Posterior cingulate gyrus (tissue), 11 donors: Measurements from ENCODE around the gene ENTREP1.

ENCODE experiments used
- DNase-seq, 10 donors: peaks; one replicate each; pipeline versions ENCODE4 v3.0.0 to v3.0.0-alpha.2; 2020 to 2021; ENCODE audit warnings: mixed read lengths in 3 of 10
- intact Hi-C: fragments of 100-400 bp; cut with DNase I; formaldehyde crosslinking; loops from one replicate; pipeline ENCODE4 v1.15.1; 2023

ENTREP1 gene

GRCh38 chr9:69363191-69363590, 38.2 kb downstream of the ENTREP1 start:
- intact Hi-C loops: no loop called here
- DNase-seq: no peak

GRCh38 chr9:69364510-69365150, 39.6 kb downstream of the ENTREP1 start:
- intact Hi-C loops: no loop called here
- no peak for DNase-seq

GRCh38 chr9:69370430-69370829, 45.4 kb downstream of the ENTREP1 start:
- no peak for DNase-seq
- intact Hi-C loops: no loop called here

- intact Hi-C loops: no loop called here
- no peak for DNase-seq
Measured at GRCh38 chr9:69371001-69371400, 46.0 kb downstream of the ENTREP1 start.

DNA sequence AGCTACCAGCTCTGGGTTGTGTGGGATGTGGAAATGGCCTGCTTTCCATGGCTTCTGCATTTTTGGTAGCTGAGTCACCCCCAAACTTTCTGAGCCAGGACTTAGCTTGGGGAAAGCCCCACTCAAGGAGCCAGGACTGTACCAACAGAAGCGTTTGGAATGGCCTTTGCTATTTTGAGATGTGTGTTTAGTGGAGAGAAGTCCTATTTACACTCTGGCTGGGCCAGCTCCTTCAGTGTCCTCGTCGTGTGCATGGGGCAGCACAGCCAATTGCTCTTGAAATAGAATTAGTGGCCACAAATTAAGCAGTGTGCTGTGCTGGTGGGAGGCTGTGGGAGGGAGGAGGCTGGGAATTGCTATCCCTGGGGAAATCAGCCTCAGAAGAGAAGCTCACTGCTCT, 51.6 kb downstream of the ENTREP1 start:
- intact Hi-C loops: no loop called here
- DNase-seq: peak in 3 of 10 donors; percentile 16 to 82 (median 47)

DNA sequence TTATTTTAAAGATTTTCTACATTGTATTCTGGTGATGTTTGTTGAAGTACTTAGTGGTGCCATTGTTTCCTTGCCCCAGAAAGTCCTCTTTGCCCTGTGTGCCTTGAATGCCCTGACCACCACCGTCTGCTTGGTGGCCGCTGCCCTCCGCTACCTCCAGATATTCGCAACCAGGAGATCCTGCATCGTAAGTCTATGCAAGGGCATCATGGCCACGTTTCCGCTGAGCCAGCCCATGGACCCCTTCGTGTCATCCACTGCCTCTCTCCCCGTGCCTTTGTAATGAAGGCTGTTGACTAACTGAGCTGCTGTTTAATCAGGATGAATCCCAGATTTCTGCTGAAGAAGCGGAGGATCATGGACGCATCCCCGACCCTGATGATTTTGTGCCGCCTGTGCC, 52.3 kb downstream of the ENTREP1 start:
- intact Hi-C loops: no loop called here
- DNase-seq: no peak

DNA sequence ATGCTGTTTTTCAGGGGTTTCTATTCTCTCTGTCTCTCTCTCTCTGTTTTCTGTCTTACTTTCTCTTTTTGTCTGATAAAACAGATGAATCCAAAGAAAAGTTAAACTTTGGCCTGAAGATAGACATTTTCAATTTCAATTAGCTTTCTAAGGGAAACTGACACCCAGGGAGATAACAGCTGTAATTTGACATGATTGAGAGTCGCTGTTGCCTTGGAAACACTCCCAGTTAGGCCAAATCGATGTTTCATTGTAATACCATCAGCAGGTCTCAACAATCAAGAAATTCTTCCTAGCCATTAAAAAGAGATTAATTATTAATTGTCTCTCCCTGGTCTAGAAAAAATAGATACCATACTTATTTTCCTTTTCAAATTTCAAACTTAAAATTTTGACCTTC, 53.0 kb downstream of the ENTREP1 start:
- no peak for DNase-seq
- intact Hi-C loops: no loop called here

GRCh38 chr9:69379270-69379982, 54.4 kb downstream of the ENTREP1 start:
- DNase-seq: no peak
- intact Hi-C loops: no loop called here

DNA sequence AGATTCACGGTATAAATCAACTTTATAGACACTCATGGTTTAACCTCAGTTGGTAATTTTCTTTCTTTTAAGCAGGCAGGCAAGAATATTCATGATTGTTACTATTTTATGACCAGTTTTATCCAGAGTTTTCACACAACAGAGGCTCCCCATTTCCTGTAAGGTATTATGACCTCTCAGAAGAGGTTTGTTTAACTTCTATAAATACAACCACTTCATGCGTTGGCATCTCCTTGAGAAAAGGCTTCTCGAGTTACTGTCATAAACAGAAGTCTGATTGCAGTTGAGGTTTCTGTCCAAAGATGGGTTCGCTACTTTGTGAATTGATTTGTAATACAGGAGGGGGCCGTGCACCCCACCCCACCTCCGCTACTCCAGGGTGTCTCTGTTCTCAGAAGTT, 55.3 kb downstream of the ENTREP1 start:
- DNase-seq: no peak
- intact Hi-C loops: no loop called here

DNA sequence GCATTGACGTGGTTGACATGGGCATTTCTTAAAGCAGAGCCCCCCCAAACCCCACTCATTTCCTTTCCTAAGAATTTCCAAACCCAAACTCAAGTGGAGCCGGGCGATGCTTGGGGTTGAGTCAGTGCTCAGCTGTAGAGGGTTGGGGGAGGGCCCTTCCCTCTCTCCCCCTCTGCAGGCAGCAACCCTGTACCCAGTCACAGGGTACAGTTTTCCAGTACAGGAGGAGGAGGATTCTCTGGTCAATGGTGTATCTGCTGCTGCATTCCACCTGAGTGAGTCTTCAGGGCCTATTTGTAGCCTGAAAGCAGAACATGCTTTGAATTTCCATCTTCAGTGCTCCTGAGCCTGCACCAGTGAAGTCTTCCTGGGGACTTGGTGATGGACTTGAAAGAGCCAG, 55.8 kb downstream of the ENTREP1 start:
- intact Hi-C loops: no loop called here
- DNase-seq: no peak

DNA sequence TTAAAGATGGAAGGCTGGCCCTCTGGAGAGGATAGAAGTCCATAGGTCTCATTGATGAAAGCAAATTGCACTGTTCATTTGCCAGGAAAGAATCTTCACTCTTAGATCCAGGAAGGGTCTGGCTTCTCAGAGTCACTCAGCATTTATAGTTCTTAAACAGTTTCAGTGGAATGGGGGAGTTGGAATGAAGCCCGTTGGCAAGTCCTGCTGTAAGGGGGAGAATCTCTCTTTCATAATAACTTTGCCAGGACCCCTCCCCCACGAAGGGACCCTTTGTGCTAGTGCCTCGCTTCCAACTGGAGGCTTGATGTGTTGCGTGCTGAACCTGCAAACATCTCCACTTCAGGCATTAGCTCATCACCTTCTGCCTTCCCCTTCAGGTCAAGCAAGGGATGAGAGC, 57.1 kb downstream of the ENTREP1 start:
- DNase-seq: no peak
- intact Hi-C loops: no loop called here

DNA sequence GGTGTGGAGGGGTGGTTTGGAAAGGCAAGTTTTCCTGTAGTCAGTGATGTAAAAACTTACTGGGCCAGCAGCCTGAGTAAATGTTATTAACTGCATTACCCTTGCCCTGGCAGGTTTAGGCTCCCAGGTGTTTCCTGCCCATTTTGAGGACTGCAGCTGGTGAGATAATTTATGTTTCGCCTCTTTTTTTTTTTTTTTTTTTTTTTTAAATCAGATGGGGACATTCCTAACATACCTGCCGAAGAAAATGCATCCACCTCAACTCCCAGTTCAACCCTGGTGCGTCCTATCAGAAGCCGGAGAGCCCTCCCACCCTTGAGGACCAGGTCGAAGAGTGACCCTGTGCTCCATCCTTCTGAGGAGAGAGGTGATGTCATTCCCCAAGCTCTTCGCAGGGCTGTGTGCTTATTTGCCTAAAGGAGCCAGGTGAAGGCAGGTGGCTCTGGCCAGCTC, 60.6 kb downstream of the ENTREP1 start:
- intact Hi-C loops: no loop called here
- DNase-seq: no peak

- no peak for DNase-seq
- intact Hi-C loops: no loop called here
Measured at GRCh38 chr9:69386651-69387050, 61.6 kb downstream of the ENTREP1 start.

DNA sequence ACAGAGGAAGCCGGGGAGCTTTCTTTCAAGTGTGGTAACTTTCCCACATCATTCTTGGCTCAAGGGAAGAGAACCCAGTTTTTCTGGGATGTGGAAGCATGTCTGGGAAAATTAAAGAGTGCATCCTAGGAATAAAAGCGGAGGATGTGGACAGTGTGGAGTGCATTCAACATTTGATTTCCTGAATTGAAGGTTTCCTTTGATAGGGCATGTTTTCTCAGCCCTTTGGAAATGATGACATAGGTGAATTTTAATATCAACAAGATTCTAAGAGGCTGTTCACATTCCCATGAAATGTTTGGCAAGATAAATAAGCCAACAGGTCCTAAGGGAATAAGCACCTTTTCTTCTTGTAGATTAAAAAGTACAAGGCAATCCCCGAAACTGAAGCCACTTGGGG, 63.6 kb downstream of the ENTREP1 start:
- DNase-seq: no peak
- intact Hi-C loops: no loop called here

DNA sequence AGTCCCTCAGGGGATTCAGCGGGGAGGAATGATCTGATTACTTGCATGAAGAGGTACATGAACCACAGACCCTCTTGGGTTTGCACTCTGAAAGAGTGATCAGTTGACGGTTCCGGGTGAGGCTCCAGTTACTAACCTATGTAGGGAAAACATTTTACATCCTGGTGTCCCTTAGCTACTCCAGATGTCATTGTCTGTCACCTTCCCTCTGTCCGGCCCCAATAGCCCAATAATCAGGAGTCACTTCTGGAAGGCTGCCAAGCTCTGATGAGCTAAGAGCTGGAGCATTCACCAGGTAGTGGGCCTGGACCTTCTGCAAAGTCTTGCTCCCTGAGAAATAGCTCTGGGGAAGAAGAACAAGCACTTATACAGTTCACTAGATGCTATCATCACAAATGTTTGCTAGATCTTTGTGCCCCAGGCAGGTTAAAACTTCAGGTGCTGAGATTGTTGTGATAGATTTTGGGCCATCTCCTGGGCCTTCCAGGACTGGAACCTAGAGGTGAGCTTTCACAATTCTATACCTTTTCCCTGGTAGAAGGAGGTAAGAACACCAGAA, 64.5 kb downstream of the ENTREP1 start:
- intact Hi-C loops: no loop called here

DNA sequence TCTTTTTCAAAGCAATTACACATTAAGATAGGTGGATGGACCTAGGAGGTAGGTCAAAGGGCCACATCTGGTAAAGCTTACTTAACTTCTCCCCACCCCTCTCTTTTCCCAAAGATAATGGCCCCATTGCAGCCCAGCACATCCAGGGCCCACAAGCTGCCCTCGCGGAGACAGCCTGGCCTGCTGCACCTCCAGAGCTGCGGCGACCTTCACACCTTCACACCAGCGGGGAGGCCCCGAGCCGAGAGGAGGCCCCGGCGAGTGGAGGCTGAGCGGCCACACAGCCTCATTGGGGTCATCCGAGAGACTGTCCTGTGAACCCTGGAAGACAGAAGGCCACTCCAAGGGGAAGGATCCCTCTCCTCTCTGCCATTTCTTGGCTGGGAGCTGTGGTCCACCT, 66.5 kb downstream of the ENTREP1 start:
- intact Hi-C loops: no loop called here
- no peak for DNase-seq

More for the DNA sequence above, 64.5 kb downstream of the ENTREP1 start:
- no peak for DNase-seq

DNA sequence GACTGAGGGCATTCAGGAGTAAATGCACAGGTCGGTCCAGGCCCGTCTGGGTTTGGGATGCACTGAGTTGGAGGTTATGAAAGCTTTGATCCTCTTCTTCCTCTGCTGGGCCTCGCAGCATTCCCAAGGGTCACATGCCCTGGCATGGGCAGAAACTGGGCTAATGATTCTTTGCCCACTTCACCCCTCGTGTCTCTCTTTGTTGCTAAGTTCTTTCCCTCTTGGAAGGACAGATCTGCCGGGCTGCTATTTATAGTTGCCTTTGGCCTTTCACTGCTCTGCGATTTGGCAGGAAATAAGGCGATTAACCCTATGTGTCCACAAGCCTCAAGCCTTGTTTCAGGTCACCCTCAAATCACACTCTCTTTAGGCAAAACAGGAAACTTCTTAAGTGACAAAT, 66.9 kb downstream of the ENTREP1 start:
- DNase-seq: no peak
- intact Hi-C loops: no loop called here

DNA sequence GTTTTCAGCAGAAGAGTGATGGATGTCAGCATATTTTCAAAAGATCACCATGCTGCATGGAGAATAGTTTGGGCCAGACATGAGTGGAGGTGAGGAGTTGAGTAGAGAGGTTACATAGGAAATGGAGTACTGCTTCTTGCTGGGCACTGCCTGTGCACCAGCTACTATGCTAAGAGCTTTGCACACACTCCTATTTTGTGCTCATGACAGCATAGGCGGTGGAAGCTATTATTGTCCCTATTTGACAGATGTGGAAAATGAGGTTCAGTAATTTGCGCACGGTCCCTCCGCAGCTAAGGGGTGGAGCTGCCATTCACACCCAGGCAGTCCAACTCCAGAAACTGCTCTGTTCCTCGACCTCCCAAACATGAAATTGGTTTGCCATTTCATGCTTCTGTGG, 67.8 kb downstream of the ENTREP1 start:
- DNase-seq: no peak
- intact Hi-C loops: no loop called here

DNA sequence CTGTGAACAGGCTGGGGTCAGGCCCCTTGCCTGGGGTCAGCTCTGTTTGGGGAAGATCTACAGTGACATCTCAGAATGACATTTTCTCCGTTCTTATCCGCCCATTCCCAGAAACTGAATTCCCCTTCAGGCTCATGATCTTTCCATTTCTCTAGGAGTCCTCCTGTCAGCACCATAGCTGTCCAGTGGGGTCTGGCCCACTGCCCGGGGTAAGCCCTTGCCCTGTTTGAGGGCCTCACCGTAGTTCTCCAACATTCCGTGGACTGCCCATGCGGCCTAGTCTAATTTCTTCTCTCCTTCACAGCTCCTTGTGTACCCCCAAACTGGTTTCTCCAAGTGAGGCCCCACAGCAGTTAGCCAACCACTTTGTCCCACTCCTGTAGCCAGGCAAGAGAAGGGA, 68.4 kb downstream of the ENTREP1 start:
- no peak for DNase-seq

DNA sequence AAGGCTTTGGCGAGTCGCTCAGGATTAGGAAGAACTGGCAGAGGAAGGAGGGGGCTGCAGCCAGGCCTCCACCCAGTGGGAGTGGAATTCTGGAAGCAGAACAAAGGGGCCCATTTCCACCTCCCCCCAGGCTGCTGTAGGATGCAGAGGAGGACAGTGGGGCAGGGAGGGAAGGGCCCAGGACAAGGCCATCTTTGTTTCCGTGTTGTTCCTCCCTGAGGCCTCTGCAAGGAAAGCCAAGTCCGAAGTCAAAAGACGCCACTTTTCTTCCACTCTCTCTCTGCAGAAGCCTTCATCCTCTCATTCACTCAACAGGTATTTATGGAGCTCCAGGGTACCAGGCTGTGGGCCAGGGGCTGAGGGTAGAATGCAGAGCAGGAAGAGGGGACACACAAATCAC, 70.7 kb downstream of the ENTREP1 start:
- peak in 4 of 10 donors; percentile 14 to 87 (median 50) for DNase-seq
- intact Hi-C loops: loop anchor here (5.0 kb wide), 1 partner anchor 58 kb away; no protein-coding TSS in a partner anchor

More for the DNA sequence above, 68.4 kb downstream of the ENTREP1 start:
- intact Hi-C loops: no loop called here

DNA sequence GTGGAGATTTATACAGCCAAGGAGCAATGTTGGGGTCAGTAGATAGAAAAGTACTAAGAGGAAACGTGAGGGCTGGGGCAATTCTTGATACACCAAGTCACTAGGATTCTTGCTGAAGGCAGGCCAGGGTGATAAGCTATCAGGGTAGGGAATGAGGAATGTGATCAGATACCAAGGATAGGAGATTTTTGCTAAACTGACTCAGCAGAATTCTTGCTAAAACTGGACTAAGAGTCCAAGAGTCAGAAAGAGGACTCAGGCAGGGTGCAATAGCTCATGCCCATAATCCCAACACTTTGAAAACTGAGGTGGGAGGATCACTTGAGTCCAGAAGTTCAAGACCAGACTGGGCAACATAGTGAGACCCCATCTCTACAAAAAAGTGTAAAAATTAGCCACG, 71.7 kb downstream of the ENTREP1 start:
- intact Hi-C loops: loop anchor here (5.0 kb wide), 1 partner anchor 59 kb away; no protein-coding TSS in a partner anchor
- no peak for DNase-seq
